NCI-H2029 treated with DMSO at 0.1 percent for 48 hours (cell line): ENCODE measurements around the gene WDR48.
"Not testable (repeated sequence)": the region's sequence is repeated elsewhere in the genome, so short reads cannot be mapped to it uniquely, and the experiment has no call there.

ENCODE experiments used
- DNase-seq: peaks from one replicate; lab custom pipeline; 2025; lab: John Stamatoyannopoulos, UW

WDR48 gene

GRCh38 chr3:39051649-39052561, at the start of gene WDR48, which contains the start of gene SCN11A:
TSS of gene WDR48 (plus strand) at chr3:39052016. CDS start at chr3:39052026, 10 bp downstream.
TSS of gene SCN11A (minus strand) at chr3:39051944. CDS start at chr3:38950362, 101,582 bp downstream.
- peak; percentile 83 for DNase-seq

GRCh38 chr3:39005295-39005694, 46.5 kb upstream of the WDR48 start:
- DNase-seq = no peak

- no peak for DNase-seq
These were observed 40.6 kb upstream of the WDR48 start for GRCh38 chr3:39011191-39011736.

- DNase-seq = no peak
These were observed 38.5 kb upstream of the WDR48 start for GRCh38 chr3:39013289-39013688.

GRCh38 chr3:39013921-39014509, 37.8 kb upstream of the WDR48 start:
- no peak for DNase-seq

GRCh38 chr3:39015418-39015817, 36.4 kb upstream of the WDR48 start:
- no peak for DNase-seq

GRCh38 chr3:39019299-39019698, 32.5 kb upstream of the WDR48 start:
- DNase-seq = no peak

GRCh38 chr3:39021029-39021428, 30.8 kb upstream of the WDR48 start:
- DNase-seq = no peak

- DNase-seq = no peak
These were observed 30.1 kb upstream of the WDR48 start for GRCh38 chr3:39021465-39022285.

- DNase-seq = no peak
These were observed 29.6 kb upstream of the WDR48 start for GRCh38 chr3:39022286-39022630.

- DNase-seq = no peak
These were observed 27.3 kb upstream of the WDR48 start for GRCh38 chr3:39024497-39024896.

- no peak for DNase-seq
These were observed 26.4 kb upstream of the WDR48 start for GRCh38 chr3:39025222-39025970.

- DNase-seq = no peak
These were observed 23.3 kb upstream of the WDR48 start for GRCh38 chr3:39028546-39028945.

GRCh38 chr3:39029556-39029955, 22.3 kb upstream of the WDR48 start:
- no peak for DNase-seq

GRCh38 chr3:39038165-39038564, 13.7 kb upstream of the WDR48 start:
- no peak for DNase-seq

- no peak for DNase-seq
These were observed 1.8 kb upstream of the WDR48 start for GRCh38 chr3:39050029-39050428.

GRCh38 chr3:39052583-39052982, 767 bp downstream of the WDR48 start:
- DNase-seq = no peak

- no peak for DNase-seq
These were observed 1.9 kb downstream of the WDR48 start for GRCh38 chr3:39053696-39054095.

- no peak for DNase-seq
These were observed 4.3 kb downstream of the WDR48 start for GRCh38 chr3:39056151-39056550.

- not testable (repeated sequence) for DNase-seq
These were observed 9.4 kb downstream of the WDR48 start for GRCh38 chr3:39061228-39061627.

- no peak for DNase-seq
These were observed 10.4 kb downstream of the WDR48 start for GRCh38 chr3:39062180-39062579.

GRCh38 chr3:39063143-39063542, 11.3 kb downstream of the WDR48 start:
- no peak for DNase-seq
